Tibial artery (tissue), 4 donors: ENCODE measurements around the gene SMOC2.

Experiments
- DNase-seq, 2 donors: peaks; one replicate each; pipeline ENCODE4 v3.0.0-alpha.2; 2019
- H3K27ac ChIP-seq, 2 donors: fragments of 200-600 bp; sonication (generic) in 1 of 2; 1 replicate in 1 of 2; 2 replicates in 1 of 2; pipeline ENCODE4 v1.5.1; 2018 to 2019; ENCODE audit warnings: mild to moderate bottlenecking in 1 of 2
- H3K27me3 ChIP-seq, 2 donors: fragments of 200-600 bp; sonication (generic) in 1 of 2; one replicate each; pipeline versions ENCODE4 v1.5.1 to v1.6.0; 2016 to 2019
- H3K36me3 ChIP-seq, 3 donors: fragments of 200-600 bp; sonication (generic) in 2 of 3; one replicate each; pipeline ENCODE4 v1.5.1; 2016 to 2019; ENCODE audit warnings: mild to moderate bottlenecking in 2 of 3
- H3K4me1 ChIP-seq, 4 donors: fragments of 200-600 bp; sonication (generic) in 2 of 4; 1 replicate in 3 of 4; 2 replicates in 1 of 4; pipeline ENCODE4 v1.5.1; 2016 to 2019
- H3K4me3 ChIP-seq, 2 donors: fragments of 200-600 bp; sonication (generic) in 1 of 2; 1 replicate in 1 of 2; 2 replicates in 1 of 2; pipeline ENCODE4 v1.5.1; 2018 to 2019; ENCODE audit warnings: mild to moderate bottlenecking in 2 of 2
- H3K9me3 ChIP-seq, 3 donors: fragments of 200-600 bp; sonication (generic) in 1 of 3; one replicate each; pipeline ENCODE4 v1.5.1; 2016 to 2019
- CTCF ChIP-seq, 2 experiments: fragments of 200-600 bp in 1 of 2; fragments of 450-650 bp in 1 of 2; IDR thresholded peaks; one replicate each; pipeline ENCODE4 v1.5.1; 2017 to 2019; ENCODE audit warnings: antibody characterized with exemption in 2 of 2, mild to moderate bottlenecking in 1 of 2, moderate library complexity in 1 of 2
- intact Hi-C: fragments of 100-400 bp; cut with DNase I; formaldehyde crosslinking; loops from one replicate; pipeline ENCODE4 v1.15.0; 2023; ENCODE audit warnings: low total_unique reads

Gene SMOC2

GRCh38 chr6:168634541-168635328 lies 193.8 kb downstream of the SMOC2 start:
- intact Hi-C loops: no loop called here
- Histone ChIP-seq H3K9me3 (no peaks in the 10 kb centered on the region), H3K36me3 (peaks cover 0 to 6% (median 0%) of the 10 kb centered on the region in 3 donors), H3K4me3 (no peak overlapping the region), H3K4me1 (peaks cover 0 to 38% (median 5%) of the 10 kb centered on the region in 4 donors), H3K27ac (no peak overlapping the region), H3K27me3 (no peaks in the 10 kb centered on the region)
- DNase-seq: no peak
- no peak for TF ChIP-seq CTCF (IDR thresholded peaks at IDR 0.05)

GRCh38 chr6:168636147-168637004 lies 195.4 kb downstream of the SMOC2 start:
- H3K27me3 ChIP-seq: no peaks in the 10 kb centered on the region
- H3K9me3 ChIP-seq: no peaks in the 10 kb centered on the region
- H3K27ac ChIP-seq: no peak overlapping the region
- H3K4me3 ChIP-seq: no peak overlapping the region
- TF ChIP-seq CTCF (IDR thresholded peaks at IDR 0.05): no peak
- H3K36me3 ChIP-seq: peaks cover 0 to 6% (median 0%) of the 10 kb centered on the region in 3 donors
- DNase-seq: no peak
- intact Hi-C loops: no loop called here
- peaks cover 0 to 53% (median 13%) of the 10 kb centered on the region in 4 donors for H3K4me1 ChIP-seq

GRCh38 chr6:168637834-168638233 lies 196.8 kb downstream of the SMOC2 start:
- no peak for TF ChIP-seq CTCF (IDR thresholded peaks at IDR 0.05)
- Histone ChIP-seq H3K4me3 (no peak overlapping the region), H3K4me1 (peaks cover 0 to 56% (median 17%) of the 10 kb centered on the region in 4 donors), H3K9me3 (no peaks in the 10 kb centered on the region), H3K27ac (no peak overlapping the region), H3K27me3 (no peaks in the 10 kb centered on the region), H3K36me3 (peaks cover 0 to 4% (median 0%) of the 10 kb centered on the region in 3 donors)
- DNase-seq: no peak
- intact Hi-C loops: no loop called here

GRCh38 chr6:168638468-168639271 lies 197.7 kb downstream of the SMOC2 start:
- intact Hi-C loops: no loop called here
- H3K4me3 ChIP-seq: peak overlapping the region; percentile 20 to 25
- no peaks in the 10 kb centered on the region for H3K36me3 ChIP-seq
- H3K4me1 ChIP-seq: peaks cover 0 to 56% (median 17%) of the 10 kb centered on the region in 4 donors
- H3K27me3 ChIP-seq: no peaks in the 10 kb centered on the region
- no peaks in the 10 kb centered on the region for H3K9me3 ChIP-seq
- TF ChIP-seq CTCF (IDR thresholded peaks at IDR 0.05): no peak
- peak overlapping the region in 1 of 2 donors; percentile 35 for H3K27ac ChIP-seq
- peak in 1 of 2 donors; percentile 21 for DNase-seq

GRCh38 chr6:168640181-168640580 lies 199.2 kb downstream of the SMOC2 start:
- Histone ChIP-seq H3K4me3 (no peak overlapping the region), H3K27me3 (no peaks in the 10 kb centered on the region), H3K4me1 (peaks cover 0 to 56% (median 17%) of the 10 kb centered on the region in 4 donors), H3K27ac (no peak overlapping the region), H3K36me3 (no peaks in the 10 kb centered on the region), H3K9me3 (no peaks in the 10 kb centered on the region)
- peak in 1 of 2 donors; percentile 29 for DNase-seq
- no peak for TF ChIP-seq CTCF (IDR thresholded peaks at IDR 0.05)
- intact Hi-C loops: no loop called here
